Esophagus squamous epithelium (tissue), 5 donors: Measurements from ENCODE around the gene CCNB1IP1. TPM values are rescaled to one million over a fixed set of nuclear protein-coding genes. Genes with fewer than 3 reads are reported as not detected.
"Not testable (repeated sequence)": the region's sequence is repeated elsewhere in the genome, so short reads cannot be mapped to it uniquely, and the experiment has no call there.

Source experiments
- DNase-seq: peaks from one replicate; lab custom pipeline; 2025; lab: John Stamatoyannopoulos, UW
- H3K27ac ChIP-seq, 4 donors: fragments of 200-600 bp; sonication (generic); one replicate each; pipeline ENCODE4 v1.5.1; 2016 to 2019; ENCODE audit warnings: mild to moderate bottlenecking in 1 of 4
- H3K27me3 ChIP-seq, 4 donors: fragments of 200-600 bp; sonication (generic); 1 replicate in 3 of 4; 2 replicates in 1 of 4; pipeline versions ENCODE4 v1.5.1 to v1.6.0; 2017 to 2021; ENCODE audit warnings: antibody characterized with exemption in 1 of 4
- H3K36me3 ChIP-seq, 3 donors: fragments of 200-600 bp; sonication (generic); one replicate each; pipeline ENCODE4 v1.5.1; 2016 to 2019
- H3K4me1 ChIP-seq, 3 donors: fragments of 200-600 bp; sonication (generic); one replicate each; pipeline ENCODE4 v1.5.1; 2017 to 2019
- H3K4me3 ChIP-seq, 4 donors: fragments of 200-600 bp; sonication (generic); 1 replicate in 3 of 4; 2 replicates in 1 of 4; pipeline ENCODE4 v1.5.1; 2016 to 2019; ENCODE audit warnings: mild to moderate bottlenecking in 2 of 4, moderate library complexity in 1 of 4
- H3K9me3 ChIP-seq, 3 donors: fragments of 200-600 bp; sonication (generic); one replicate each; pipeline ENCODE4 v1.5.1; 2016 to 2019
- CTCF ChIP-seq, 6 experiments: fragments of 450-650 bp in 4 of 6; fragments of 200-600 bp in 2 of 6; sonication (generic) in 2 of 6; IDR thresholded peaks; one replicate each; pipeline ENCODE4 v1.5.1; 2016 to 2019; ENCODE audit warnings: antibody characterized with exemption in 6 of 6, mild to moderate bottlenecking in 4 of 6, moderate library complexity in 4 of 6
- POLR2A ChIP-seq, 4 donors: fragments of 450-650 bp; IDR thresholded peaks; one replicate each; pipeline ENCODE4 v1.6.1; 2017; ENCODE audit warnings: antibody characterized with exemption in 4 of 4, mild to moderate bottlenecking in 4 of 4, moderate library complexity in 3 of 4
- WGBS, 2 donors: methylation state at CpG; one replicate each; pipeline ENCODE4 v1.1.5; 2018; 5-methylcytosine and 5-hydroxymethylcytosine counted together
- intact Hi-C: fragments of 100-400 bp; cut with DNase I; formaldehyde crosslinking; loops from one replicate; pipeline ENCODE4 v1.15.0; 2022
- total RNA-seq, 4 donors: library from RNA; depleted of rRNA; stranded (reverse); fragments of >200 nt; gene quantifications; one replicate each; pipeline ENCODE4 v1.1.0, GENCODE V29; 2016
- donor health status: DM: yes; HTN: yes; CAD: no.

The CCNB1IP1 gene
- total RNA-seq, 4 donors from 2014 or later = 7.6 to 68.1 (median 33.4) TPM

DNA sequence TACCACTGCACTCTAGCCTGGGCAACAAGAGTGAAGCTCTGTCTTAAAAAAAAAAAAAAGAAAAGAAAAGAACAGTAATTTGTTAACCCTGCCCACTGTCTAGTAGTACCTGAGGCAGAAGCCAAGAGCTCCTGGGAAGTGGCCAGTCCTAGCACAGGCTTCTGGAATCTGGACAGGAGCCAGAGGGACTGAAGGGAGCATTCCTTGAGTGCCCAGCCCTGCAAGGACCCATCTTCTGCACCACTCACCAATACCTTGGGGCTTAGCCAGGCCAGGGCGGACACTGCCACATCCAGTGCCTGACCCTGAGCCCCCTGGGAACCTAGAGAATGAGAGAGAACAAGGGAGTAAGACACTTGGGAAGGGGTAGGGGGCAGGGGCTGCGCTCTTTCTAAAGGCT lies 44.1 kb upstream of the CCNB1IP1 start:
- DNase-seq = no peak
- 100% methylated on average over 2 of the region's 2 CpGs for WGBS, 2 donors
- H3K4me1 ChIP-seq = no peaks in the 10 kb centered on the region
- H3K27me3 ChIP-seq = no peaks in the 10 kb centered on the region
- H3K27ac ChIP-seq = no peak overlapping the region
- no peaks in the 10 kb centered on the region for H3K9me3 ChIP-seq
- TF ChIP-seq POLR2A (IDR thresholded peaks at IDR 0.05) (no peak), CTCF (IDR thresholded peaks at IDR 0.05) (no peak)
- H3K36me3 ChIP-seq = peaks cover 34 to 100% (median 88%) of the 10 kb centered on the region in 3 donors
- no peak overlapping the region for H3K4me3 ChIP-seq
- intact Hi-C loops = no loop called here

GRCh38 chr14:20376071-20376588 lies 43.1 kb upstream of the CCNB1IP1 start:
- Histone ChIP-seq H3K36me3 (peaks cover 24 to 100% (median 78%) of the 10 kb centered on the region in 3 donors), H3K27ac (no peak overlapping the region), H3K27me3 (no peaks in the 10 kb centered on the region), H3K4me3 (no peak overlapping the region), H3K9me3 (no peaks in the 10 kb centered on the region), H3K4me1 (no peaks in the 10 kb centered on the region)
- TF ChIP-seq CTCF (IDR thresholded peaks at IDR 0.05) (no peak), POLR2A (IDR thresholded peaks at IDR 0.05) (no peak)
- intact Hi-C loops = no loop called here
- DNase-seq = no peak
- WGBS, 2 donors = 82 to 86% methylated on average over 8 to 9 of the region's 12 CpGs

GRCh38 chr14:20375471-20375870 lies 42.4 kb upstream of the CCNB1IP1 start:
- intact Hi-C loops = no loop called here

DNA sequence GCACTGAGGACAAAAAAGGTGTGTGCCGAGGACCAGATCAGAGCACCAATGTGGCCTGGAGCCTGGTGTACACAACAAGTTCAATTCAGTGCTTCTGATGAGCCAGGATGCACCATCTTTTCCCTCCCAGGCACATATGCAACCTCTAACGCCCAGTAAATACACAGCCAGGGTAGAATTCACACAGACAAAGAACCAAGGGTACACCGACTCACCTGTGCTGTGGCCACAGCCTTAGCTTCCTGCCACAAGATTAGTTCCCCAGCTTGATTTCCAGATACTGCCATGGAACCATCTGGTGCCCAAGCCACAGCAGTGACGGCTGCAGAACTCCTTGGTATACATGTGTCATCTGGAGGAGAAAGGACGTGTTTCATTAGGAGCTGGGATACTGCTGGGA lies 39.7 kb upstream of the CCNB1IP1 start:
- DNase-seq = no peak
- TF ChIP-seq POLR2A (IDR thresholded peaks at IDR 0.05) = no peak
- no peak for TF ChIP-seq CTCF (IDR thresholded peaks at IDR 0.05)
- Histone ChIP-seq H3K4me1 (no peaks in the 10 kb centered on the region), H3K27ac (no peak overlapping the region), H3K36me3 (peaks cover 11 to 100% (median 83%) of the 10 kb centered on the region in 3 donors), H3K27me3 (no peaks in the 10 kb centered on the region), H3K9me3 (no peaks in the 10 kb centered on the region), H3K4me3 (no peak overlapping the region)
- 87 to 88% methylated on average over 2 to 5 of the region's 5 CpGs for WGBS, 2 donors
- intact Hi-C loops = no loop called here

More at GRCh38 chr14:20375471-20375870, 42.4 kb upstream of the CCNB1IP1 start:
- no peak for DNase-seq
- H3K4me3 ChIP-seq = no peak overlapping the region
- H3K36me3 ChIP-seq = peaks cover 18 to 100% (median 80%) of the 10 kb centered on the region in 3 donors
- TF ChIP-seq CTCF (IDR thresholded peaks at IDR 0.05) (no peak), POLR2A (IDR thresholded peaks at IDR 0.05) (no peak)
- 74 to 91% methylated on average over 3 of the region's 3 CpGs for WGBS, 2 donors
- H3K27me3 ChIP-seq = no peaks in the 10 kb centered on the region
- no peaks in the 10 kb centered on the region for H3K9me3 ChIP-seq
- H3K27ac ChIP-seq = no peak overlapping the region
- no peaks in the 10 kb centered on the region for H3K4me1 ChIP-seq

- no peak for TF ChIP-seq POLR2A (IDR thresholded peaks at IDR 0.05)
- TF ChIP-seq CTCF (IDR thresholded peaks at IDR 0.05) = no peak
- peaks cover 5 to 91% (median 44%) of the 10 kb centered on the region in 3 donors for H3K36me3 ChIP-seq
- no peak overlapping the region for H3K27ac ChIP-seq
- no peaks in the 10 kb centered on the region for H3K27me3 ChIP-seq
- no peak overlapping the region for H3K4me3 ChIP-seq
- DNase-seq = no peak
- intact Hi-C loops = no loop called here
- no peaks in the 10 kb centered on the region for H3K4me1 ChIP-seq
- no peaks in the 10 kb centered on the region for H3K9me3 ChIP-seq
Measured at GRCh38 chr14:20365928-20366327, 32.8 kb upstream of the CCNB1IP1 start.

DNA sequence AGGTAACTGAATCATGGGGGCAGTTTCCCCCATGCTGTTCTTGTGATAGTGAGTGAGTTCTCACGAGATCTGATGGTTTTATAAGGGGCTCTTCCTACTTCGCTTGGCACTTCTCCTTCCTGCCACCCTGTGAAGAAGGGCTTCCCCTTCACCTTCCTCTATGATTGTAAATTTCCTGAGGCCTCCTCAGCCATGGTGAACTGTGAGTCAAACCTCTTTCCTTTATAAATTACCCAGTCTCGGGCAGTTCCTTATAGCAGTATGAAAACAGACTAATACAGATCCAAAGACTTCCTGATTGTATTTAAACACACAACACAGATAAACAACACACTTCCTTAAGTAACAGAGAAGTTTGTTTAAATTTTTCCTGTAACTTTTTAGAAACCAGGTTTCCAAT lies 25.4 kb upstream of the CCNB1IP1 start:
- H3K4me1 ChIP-seq, DNase-seq, H3K27me3 ChIP-seq, H3K4me3 ChIP-seq, H3K9me3 ChIP-seq, intact Hi-C loops, H3K27ac ChIP-seq: not testable (repeated sequence)
- WGBS, 2 donors = 51 to 64% methylated on average over 3 of the region's 3 CpGs
- H3K36me3 ChIP-seq = peaks cover 0 to 87% (median 34%) of the 10 kb centered on the region in 3 donors
